ENCODE measurements around the gene SRRT. TPM values are rescaled to one million over a fixed set of nuclear protein-coding genes. Genes with fewer than 3 reads are reported as not detected.
"Not testable (repeated sequence)": the region's sequence is repeated elsewhere in the genome, so short reads cannot be mapped to it uniquely, and the experiment has no call there.

SRRT gene
- total and polyA plus RNA-seq, 2 of the 4 experiments (the other 2 are of a cell fraction) = 41.4 to 93.5 TPM

DNA sequence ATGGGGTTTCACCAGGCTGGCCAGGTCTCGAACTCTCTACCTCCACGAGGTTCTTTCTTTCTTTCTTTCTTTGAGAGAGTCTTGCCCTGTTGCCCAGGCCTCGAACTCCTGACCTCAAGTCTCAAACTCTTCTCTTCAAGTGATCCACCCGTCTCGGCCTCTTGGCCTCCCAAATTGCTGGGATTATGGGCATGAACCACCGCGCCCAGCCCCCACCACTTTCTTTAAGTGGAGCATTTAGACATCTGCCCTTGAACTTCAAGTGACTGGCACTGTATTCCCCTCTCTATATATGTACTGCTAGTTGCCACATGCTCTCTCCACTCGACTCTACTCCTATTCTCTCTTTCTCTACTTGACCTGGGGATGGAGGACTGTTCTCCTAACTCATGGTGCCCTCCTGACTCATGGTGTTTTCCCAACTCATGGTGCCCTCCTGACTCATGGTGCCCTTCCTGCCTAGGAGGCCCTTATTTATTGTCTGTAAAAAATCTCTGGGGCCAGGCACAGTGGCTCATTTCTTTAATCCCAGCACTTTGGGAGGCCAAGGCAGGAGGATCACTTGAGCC is 40.1 kb downstream of the SRRT start:
- no peak overlapping the region for H3K56ac ChIP-seq (ENCODE audit: extremely low read depth, insufficient read depth, low read length)
- H3K9me3 ChIP-seq (ENCODE audit: control insufficient read depth, insufficient read depth, low read length) = no peaks in the 10 kb centered on the region
- peaks cover 3% of the 10 kb centered on the region; the same call in 1 of the 2 replicates for H3K27me3 ChIP-seq (ENCODE audit: control insufficient read depth, insufficient read depth, low read length)
- no peak for TF ChIP-seq MXI1 (IDR thresholded peaks at IDR 0.05; ENCODE audit: borderline replicate concordance, low read depth, low read length)
- no peak overlapping the region for H4K5ac ChIP-seq (ENCODE audit: low read depth, low read length)
- no peak overlapping the region for H4K8ac ChIP-seq (ENCODE audit: low read depth in 2 of 2, low read length in 2 of 2)
- H2BK120ac ChIP-seq (ENCODE audit: low read depth, low read length) = no peak overlapping the region
- H2AK9ac ChIP-seq (replicated peaks; ENCODE audit: low read depth, low read length, poor library complexity) = no peak overlapping the region
- H3K4me3 ChIP-seq (ENCODE audit: insufficient read depth, low read depth, low read length) = no peak overlapping the region
- no peak overlapping the region for H2BK20ac ChIP-seq (ENCODE audit: low read depth, low read length)
- ATAC-seq (ENCODE audit: low read depth) (no peak), DNase-seq (no peak)
- ChIA-PET POLR2A (ENCODE audit: unreplicated experiment) (no interaction called here), CTCF (interaction anchor here (0.6 kb wide), 1 partner anchor 96 kb away, joined by 4 read pairs; no protein-coding TSS in a partner anchor)
- H3K4me1 ChIP-seq (ENCODE audit: control insufficient read depth, insufficient read depth, low read length) = no peaks in the 10 kb centered on the region
- no peak overlapping the region for H3K23ac ChIP-seq (ENCODE audit: low read depth, low read length)
- H3K9ac ChIP-seq (ENCODE audit: low read depth, low read length) = no peak overlapping the region
- no peaks in the 10 kb centered on the region for H3K9me1 ChIP-seq (ENCODE audit: insufficient read depth, low read length)
- H3K14ac ChIP-seq (replicated peaks; ENCODE audit: low read depth, low read length) = no peak overlapping the region
- no peak overlapping the region for H3K4ac ChIP-seq (ENCODE audit: low read depth, low read length)
- no peaks in the 10 kb centered on the region for H3K36me3 ChIP-seq (ENCODE audit: control insufficient read depth, insufficient read depth, low read length)
- no peaks in the 10 kb centered on the region for H4K20me1 ChIP-seq (ENCODE audit: insufficient read depth, low read length)
- intact Hi-C loops (cut with micrococcal nuclease) (no loop called here), dilution Hi-C loops (cut with HindIII; ENCODE audit: low sequenced_read_pairs, unreplicated experiment) (no loop called here), in situ Hi-C loops (cut with MboI; ENCODE audit: low sequenced_read_pairs) (no loop called here)
- no TSS peak for BruUV-seq (replicated peaks)
- H3K79me1 ChIP-seq (ENCODE audit: low read depth in 1 of 2, low read length in 2 of 2) = no peaks in the 10 kb centered on the region
- WGBS, 2 experiments (ENCODE audit: extremely low coverage in 2 of 2, insufficient read length in 1 of 2) = 62% methylated on average over 6 of the region's 8 CpGs; no CpG with 5 or more reads in 1 of the 2 experiments
- no peak overlapping the region for H2AFZ ChIP-seq (replicated peaks; ENCODE audit: low read length, poor library complexity)
- H4K91ac ChIP-seq (ENCODE audit: insufficient read depth, low read depth, low read length) = no peak overlapping the region
- H3K18ac ChIP-seq (ENCODE audit: low read depth, low read length) = no peak overlapping the region
- no peak overlapping the region for H2AK5ac ChIP-seq (ENCODE audit: low read depth, low read length)
- no peak overlapping the region for H2BK5ac ChIP-seq (ENCODE audit: low read depth, low read length, poor library complexity, severe bottlenecking)
- H3K4me2 ChIP-seq (ENCODE audit: low read depth, low read length) = no peak overlapping the region
- H3K27ac ChIP-seq (ENCODE audit: insufficient read depth, low read length) = no peak overlapping the region
- no peak overlapping the region for H2BK15ac ChIP-seq (ENCODE audit: low read depth, low read length)

DNA sequence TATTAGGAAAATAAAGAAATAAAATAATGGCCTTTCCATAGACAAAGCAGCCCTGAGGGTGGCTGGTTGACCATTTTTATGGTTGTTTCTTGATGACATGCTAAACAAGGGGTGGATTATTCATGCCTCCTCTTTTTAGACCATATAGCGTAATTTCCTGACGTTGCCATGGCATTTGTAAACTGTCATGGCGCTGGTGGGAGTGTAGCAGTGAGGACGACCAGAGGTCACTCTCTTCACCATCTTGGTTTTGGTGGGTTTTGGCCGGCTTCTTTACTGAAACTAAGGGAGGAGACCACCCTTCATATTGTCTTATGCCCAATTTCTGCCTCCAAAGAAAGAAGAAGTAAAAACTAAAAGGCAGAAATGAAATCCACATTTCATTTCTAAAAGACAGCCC is 44.4 kb downstream of the SRRT start:
- H2AK5ac ChIP-seq (ENCODE audit: low read depth, low read length); POLR2A ChIA-PET (ENCODE audit: unreplicated experiment); ATAC-seq (ENCODE audit: low read depth); H4K8ac ChIP-seq (ENCODE audit: low read depth in 2 of 2, low read length in 2 of 2); H3K14ac ChIP-seq (replicated peaks; ENCODE audit: low read depth, low read length); CTCF ChIA-PET; H3K27me3 ChIP-seq (ENCODE audit: control insufficient read depth, insufficient read depth, low read length); H3K36me3 ChIP-seq (ENCODE audit: control insufficient read depth, insufficient read depth, low read length); H2BK15ac ChIP-seq (ENCODE audit: low read depth, low read length); H2BK20ac ChIP-seq (ENCODE audit: low read depth, low read length); DNase-seq; H3K27ac ChIP-seq (ENCODE audit: insufficient read depth, low read length); H3K23ac ChIP-seq (ENCODE audit: low read depth, low read length); H3K9me1 ChIP-seq (ENCODE audit: insufficient read depth, low read length); H2BK5ac ChIP-seq (ENCODE audit: low read depth, low read length, poor library complexity, severe bottlenecking); in situ Hi-C loops (cut with MboI; ENCODE audit: low sequenced_read_pairs); H4K20me1 ChIP-seq (ENCODE audit: insufficient read depth, low read length); H3K9me3 ChIP-seq (ENCODE audit: control insufficient read depth, insufficient read depth, low read length); H2AFZ ChIP-seq (replicated peaks; ENCODE audit: low read length, poor library complexity); H3K56ac ChIP-seq (ENCODE audit: extremely low read depth, insufficient read depth, low read length); H3K4me1 ChIP-seq (ENCODE audit: control insufficient read depth, insufficient read depth, low read length); H3K4ac ChIP-seq (ENCODE audit: low read depth, low read length); dilution Hi-C loops (cut with HindIII; ENCODE audit: low sequenced_read_pairs, unreplicated experiment); H3K18ac ChIP-seq (ENCODE audit: low read depth, low read length); intact Hi-C loops (cut with micrococcal nuclease); BruUV-seq (replicated peaks); H4K5ac ChIP-seq (ENCODE audit: low read depth, low read length); H3K9ac ChIP-seq (ENCODE audit: low read depth, low read length); H3K4me3 ChIP-seq (ENCODE audit: insufficient read depth, low read depth, low read length); H3K4me2 ChIP-seq (ENCODE audit: low read depth, low read length); H2BK120ac ChIP-seq (ENCODE audit: low read depth, low read length); H3K79me1 ChIP-seq (ENCODE audit: low read depth in 1 of 2, low read length in 2 of 2); H4K91ac ChIP-seq (ENCODE audit: insufficient read depth, low read depth, low read length); H2AK9ac ChIP-seq (replicated peaks; ENCODE audit: low read depth, low read length, poor library complexity): not testable (repeated sequence)
- WGBS, 2 experiments (ENCODE audit: extremely low coverage in 2 of 2, insufficient read length in 1 of 2) = no CpG with 5 or more reads among the region's 5 CpGs
